ENCODE data around the gene AIP.

DNA sequence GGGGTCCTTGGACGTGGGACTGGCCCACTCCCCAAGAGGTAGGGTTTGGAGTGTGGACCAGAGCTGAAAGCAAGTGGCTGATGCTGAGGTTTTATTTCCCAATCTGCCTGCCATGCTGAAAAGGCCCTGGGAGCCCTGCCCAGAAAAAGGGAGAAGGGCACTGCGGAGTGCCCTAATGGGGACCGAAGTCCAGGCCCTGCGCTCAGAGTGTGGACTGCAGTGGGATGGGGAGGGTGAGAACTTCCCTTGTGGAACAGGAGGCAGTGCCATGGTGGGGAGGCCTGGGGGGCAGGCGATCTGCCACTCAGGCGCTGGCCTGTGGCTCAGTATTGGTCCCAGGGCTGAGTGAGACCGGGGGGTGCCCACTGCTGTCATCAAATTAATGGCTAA lies 34.6 kb upstream of the AIP start:
- TF ChIP-seq, protein P1, sequence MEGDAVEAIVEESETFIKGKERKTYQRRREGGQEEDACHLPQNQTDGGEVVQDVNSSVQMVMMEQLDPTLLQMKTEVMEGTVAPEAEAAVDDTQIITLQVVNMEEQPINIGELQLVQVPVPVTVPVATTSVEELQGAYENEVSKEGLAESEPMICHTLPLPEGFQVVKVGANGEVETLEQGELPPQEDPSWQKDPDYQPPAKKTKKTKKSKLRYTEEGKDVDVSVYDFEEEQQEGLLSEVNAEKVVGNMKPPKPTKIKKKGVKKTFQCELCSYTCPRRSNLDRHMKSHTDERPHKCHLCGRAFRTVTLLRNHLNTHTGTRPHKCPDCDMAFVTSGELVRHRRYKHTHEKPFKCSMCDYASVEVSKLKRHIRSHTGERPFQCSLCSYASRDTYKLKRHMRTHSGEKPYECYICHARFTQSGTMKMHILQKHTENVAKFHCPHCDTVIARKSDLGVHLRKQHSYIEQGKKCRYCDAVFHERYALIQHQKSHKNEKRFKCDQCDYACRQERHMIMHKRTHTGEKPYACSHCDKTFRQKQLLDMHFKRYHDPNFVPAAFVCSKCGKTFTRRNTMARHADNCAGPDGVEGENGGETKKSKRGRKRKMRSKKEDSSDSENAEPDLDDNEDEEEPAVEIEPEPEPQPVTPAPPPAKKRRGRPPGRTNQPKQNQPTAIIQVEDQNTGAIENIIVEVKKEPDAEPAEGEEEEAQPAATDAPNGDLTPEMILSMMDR (conservative IDR thresholded peaks at IDR 0.05; ENCODE audit: low read length), result no peak
- TF ChIP-seq EZH2phosphoT487 (IDR thresholded peaks at IDR 0.05; ENCODE audit: borderline replicate concordance), result no peak

All from Loucy (cell line).